ENCODE results near the gene MAGI1. TPM values are rescaled to one million over a fixed set of nuclear protein-coding genes. Genes with fewer than 3 reads are reported as not detected.

Gene MAGI1
- total RNA-seq, 1 donor from 2014 or later: 47.1 TPM

GRCh38 chr3:65443739-65444446 lies 594.8 kb downstream of the MAGI1 start:
- Histone ChIP-seq H3K36me3 (no peaks in the 10 kb centered on the region), H3K4me1 (no peaks in the 10 kb centered on the region), H3K4me3 (no peak overlapping the region), H3K27ac (no peak overlapping the region), H3K9me3 (no peaks in the 10 kb centered on the region), H3K27me3 (no peaks in the 10 kb centered on the region)
- no peak for TF ChIP-seq POLR2AphosphoS5 (IDR thresholded peaks at IDR 0.05; ENCODE audit: insufficient read depth in 1 of 2, low read depth in 1 of 2)
- no peak for TF ChIP-seq POLR2A (IDR thresholded peaks at IDR 0.05)
- no peak for TF ChIP-seq CTCF (IDR thresholded peaks at IDR 0.05)
- intact Hi-C loops (cut with DNase I): no loop called here
- DNase-seq (ENCODE audit: extremely low spot score in 2 of 2): no peak

- intact Hi-C loops (cut with DNase I): no loop called here
- DNase-seq (ENCODE audit: extremely low spot score in 2 of 2): no peak
- TF ChIP-seq POLR2A (IDR thresholded peaks at IDR 0.05): no peak
- TF ChIP-seq POLR2AphosphoS5 (IDR thresholded peaks at IDR 0.05; ENCODE audit: insufficient read depth in 1 of 2, low read depth in 1 of 2): no peak
- TF ChIP-seq CTCF (IDR thresholded peaks at IDR 0.05): no peak
Measured at GRCh38 chr3:65439641-65440284, 599.0 kb downstream of the MAGI1 start.

GRCh38 chr3:65438612-65439011 lies 600.1 kb downstream of the MAGI1 start:
- no peaks in the 10 kb centered on the region for H3K4me1 ChIP-seq
- no peaks in the 10 kb centered on the region for H3K27me3 ChIP-seq
- intact Hi-C loops (cut with DNase I): no loop called here
- TF ChIP-seq POLR2A (IDR thresholded peaks at IDR 0.05) (no peak), POLR2AphosphoS5 (IDR thresholded peaks at IDR 0.05; ENCODE audit: insufficient read depth in 1 of 2, low read depth in 1 of 2) (no peak), CTCF (IDR thresholded peaks at IDR 0.05) (no peak)
- H3K36me3 ChIP-seq: peaks cover 0 to 5% of the 10 kb centered on the region in 2 donors
- no peak overlapping the region for H3K4me3 ChIP-seq
- no peaks in the 10 kb centered on the region for H3K9me3 ChIP-seq
- DNase-seq (ENCODE audit: extremely low spot score in 2 of 2): no peak
- H3K27ac ChIP-seq: no peak overlapping the region

More at GRCh38 chr3:65439641-65440284, 599.0 kb downstream of the MAGI1 start:
- peaks cover 0 to 5% of the 10 kb centered on the region in 2 donors for H3K36me3 ChIP-seq
- H3K9me3 ChIP-seq: no peaks in the 10 kb centered on the region
- H3K27me3 ChIP-seq: no peaks in the 10 kb centered on the region
- H3K4me3 ChIP-seq: no peak overlapping the region
- no peak overlapping the region for H3K27ac ChIP-seq
- no peaks in the 10 kb centered on the region for H3K4me1 ChIP-seq

GRCh38 chr3:65438096-65438495 lies 600.6 kb downstream of the MAGI1 start:
- TF ChIP-seq POLR2A (IDR thresholded peaks at IDR 0.05): no peak
- TF ChIP-seq CTCF (IDR thresholded peaks at IDR 0.05): no peak
- no peak for TF ChIP-seq POLR2AphosphoS5 (IDR thresholded peaks at IDR 0.05; ENCODE audit: insufficient read depth in 1 of 2, low read depth in 1 of 2)
- peaks cover 0 to 5% of the 10 kb centered on the region in 2 donors for H3K36me3 ChIP-seq
- H3K27ac ChIP-seq: no peak overlapping the region
- no peak for DNase-seq (ENCODE audit: extremely low spot score in 2 of 2)
- intact Hi-C loops (cut with DNase I): no loop called here
- no peaks in the 10 kb centered on the region for H3K4me1 ChIP-seq
- no peaks in the 10 kb centered on the region for H3K9me3 ChIP-seq
- H3K27me3 ChIP-seq: no peaks in the 10 kb centered on the region
- no peak overlapping the region for H3K4me3 ChIP-seq

- Histone ChIP-seq H3K4me3 (no peak overlapping the region), H3K27me3 (no peaks in the 10 kb centered on the region), H3K9me3 (no peaks in the 10 kb centered on the region), H3K4me1 (no peaks in the 10 kb centered on the region), H3K36me3 (peaks cover 0 to 5% of the 10 kb centered on the region in 2 donors), H3K27ac (no peak overlapping the region)
- no peak for DNase-seq (ENCODE audit: extremely low spot score in 2 of 2)
- TF ChIP-seq CTCF (IDR thresholded peaks at IDR 0.05) (peak in 1 of 3 experiments; percentile 14), POLR2AphosphoS5 (IDR thresholded peaks at IDR 0.05; ENCODE audit: insufficient read depth in 1 of 2, low read depth in 1 of 2) (no peak), POLR2A (IDR thresholded peaks at IDR 0.05) (no peak)
- intact Hi-C loops (cut with DNase I): no loop called here
Measured at GRCh38 chr3:65436580-65436979, 602.1 kb downstream of the MAGI1 start.

All from vagina (tissue), 2 donors.